ENCODE measurements around the gene TSPAN1.

The TSPAN1 gene

GRCh38 chr1:46174448-46175231 lies at the start of gene TSPAN1:
TSPAN1 (plus strand) TSS chr1:46175087; CDS start chr1:46181108, 6,021 bp downstream.
- no peak for TF ChIP-seq CTCF (conservative IDR thresholded peaks at IDR 0.05)
- no peak within 1 kb of the TSS; the same call in 1 of the 2 replicates for H3K27ac ChIP-seq

GRCh38 chr1:46128344-46128743 lies 46.5 kb upstream of the TSPAN1 start:
- H3K27ac ChIP-seq: no peak overlapping the region

GRCh38 chr1:46130121-46130520 lies 44.8 kb upstream of the TSPAN1 start:
- TF ChIP-seq CTCF (conservative IDR thresholded peaks at IDR 0.05): no peak
- peak overlapping the region; percentile 99; the same call in 1 of the 2 replicates for H3K27ac ChIP-seq

More at GRCh38 chr1:46128344-46128743, 46.5 kb upstream of the TSPAN1 start:
- no peak for TF ChIP-seq CTCF (conservative IDR thresholded peaks at IDR 0.05)

GRCh38 chr1:46130606-46131005 lies 44.3 kb upstream of the TSPAN1 start:
- H3K27ac ChIP-seq: peak overlapping the region; percentile 99; the same call in 1 of the 2 replicates
- TF ChIP-seq CTCF (conservative IDR thresholded peaks at IDR 0.05): no peak

- no peak for TF ChIP-seq CTCF (conservative IDR thresholded peaks at IDR 0.05)
These were observed 43.8 kb upstream of the TSPAN1 start for GRCh38 chr1:46131093-46131492.

GRCh38 chr1:46131712-46132528 lies 43.0 kb upstream of the TSPAN1 start:
- H3K27ac ChIP-seq: peak overlapping the region; percentile 99
- no peak for TF ChIP-seq CTCF (conservative IDR thresholded peaks at IDR 0.05)

More at GRCh38 chr1:46131093-46131492, 43.8 kb upstream of the TSPAN1 start:
- H3K27ac ChIP-seq: peak overlapping the region; percentile 99

- peak within 1 kb of the TSS; percentile 99 for H3K27ac ChIP-seq
- TF ChIP-seq CTCF (conservative IDR thresholded peaks at IDR 0.05): no peak
These were observed 42.2 kb upstream of the TSPAN1 start, which contains the start of gene PIK3R3 for GRCh38 chr1:46132529-46133180. PIK3R3 (minus strand) TSS chr1:46132629; CDS start chr1:46131952, 677 bp downstream.

Data from VCaP (cell line).